RCC 7860 (cell line): ENCODE data around the gene ODAPH.
"Not testable (repeated sequence)": the region's sequence is repeated elsewhere in the genome, so short reads cannot be mapped to it uniquely, and the experiment has no call there.

Source experiments
- DNase-seq: peaks from one replicate; pipeline ENCODE4 v3.0.0-alpha.2; 2015; ENCODE audit warnings: low spot score
- FAIRE-seq: peaks from 2 replicates; lab custom pipeline; 2012; peaks lifted over from hg19 to GRCh38; lab: Jason Lieb, UNC

Gene ODAPH

GRCh38 chr4:75544220-75544619, 11.6 kb upstream of the ODAPH start:
- not testable (repeated sequence) for FAIRE-seq, DNase-seq

- DNase-seq (no peak), FAIRE-seq (no peak)
These were observed 11.0 kb upstream of the ODAPH start for GRCh38 chr4:75544870-75545269.

GRCh38 chr4:75545526-75545925, 10.3 kb upstream of the ODAPH start:
- DNase-seq (peak; percentile 53), FAIRE-seq (no peak)

- FAIRE-seq = no peak
- DNase-seq = no peak
These were observed 8.0 kb upstream of the ODAPH start for GRCh38 chr4:75547647-75548387.

GRCh38 chr4:75549019-75549418, 6.8 kb upstream of the ODAPH start:
- no peak for DNase-seq
- no peak for FAIRE-seq

- DNase-seq = no peak
- no peak for FAIRE-seq
These were observed 3.4 kb upstream of the ODAPH start for GRCh38 chr4:75552452-75552851.

- DNase-seq = no peak
- no peak for FAIRE-seq
These were observed 1.8 kb downstream of the ODAPH start for GRCh38 chr4:75557696-75558095.

GRCh38 chr4:75561789-75562188, 5.9 kb downstream of the ODAPH start:
- DNase-seq = no peak
- FAIRE-seq = no peak

- DNase-seq (no peak), FAIRE-seq (no peak)
These were observed 8.2 kb downstream of the ODAPH start for GRCh38 chr4:75564023-75564422.

GRCh38 chr4:75565481-75565880, 9.6 kb downstream of the ODAPH start:
- FAIRE-seq (no peak), DNase-seq (no peak)

- DNase-seq = no peak
- no peak for FAIRE-seq
These were observed 11.0 kb downstream of the ODAPH start for GRCh38 chr4:75566911-75567310.

GRCh38 chr4:75567725-75568124, 11.9 kb downstream of the ODAPH start:
- FAIRE-seq = no peak
- DNase-seq = no peak

- no peak for DNase-seq
- no peak for FAIRE-seq
These were observed 28.2 kb downstream of the ODAPH start for GRCh38 chr4:75584067-75584466.

GRCh38 chr4:75593393-75593792, 37.5 kb downstream of the ODAPH start:
- DNase-seq = no peak
- no peak for FAIRE-seq

GRCh38 chr4:75596061-75596460, 40.2 kb downstream of the ODAPH start:
- FAIRE-seq = no peak
- no peak for DNase-seq

GRCh38 chr4:75598390-75598789, 42.5 kb downstream of the ODAPH start:
- DNase-seq (no peak), FAIRE-seq (no peak)

- DNase-seq = no peak
- no peak for FAIRE-seq
These were observed 43.8 kb downstream of the ODAPH start for GRCh38 chr4:75599647-75600046.

GRCh38 chr4:75605928-75606327, 50.1 kb downstream of the ODAPH start:
- no peak for DNase-seq
- no peak for FAIRE-seq

GRCh38 chr4:75612306-75612705, 56.4 kb downstream of the ODAPH start:
- DNase-seq (no peak), FAIRE-seq (no peak)
